Skeletal muscle satellite cell (primary cell): ENCODE results near the gene SPIRE1.
"Not testable (repeated sequence)": the region's sequence is repeated elsewhere in the genome, so short reads cannot be mapped to it uniquely, and the experiment has no call there.

Experiments
- H3K27me3 ChIP-seq: 2 replicates; pipeline ENCODE4 v1.7.0; 2013; ENCODE audit warnings: low read length; ENCODE audit not compliant: control insufficient read depth, insufficient read depth
- H3K36me3 ChIP-seq: 2 replicates; pipeline ENCODE4 v1.7.0; 2013; ENCODE audit warnings: mild to moderate bottlenecking, control low read depth, low read length; ENCODE audit not compliant: insufficient read depth
- H3K4me1 ChIP-seq: 2 replicates; pipeline ENCODE4 v1.7.0; 2013; ENCODE audit warnings: low read length; ENCODE audit not compliant: control insufficient read depth, insufficient read depth
- H3K4me2 ChIP-seq: 2 replicates; pipeline ENCODE4 v1.7.0; 2013; ENCODE audit warnings: mild to moderate bottlenecking, low read length
- H3K4me3 ChIP-seq: 2 replicates; pipeline ENCODE4 v1.7.0; 2013; ENCODE audit warnings: low read length
- H3K9ac ChIP-seq: 2 replicates; pipeline ENCODE4 v1.7.0; 2013; ENCODE audit warnings: mild to moderate bottlenecking, low read depth, low read length, moderate library complexity
- H3K9me3 ChIP-seq: replicated peaks from 2 replicates; pipeline ENCODE4 v1.7.0; 2013; ENCODE audit warnings: mild to moderate bottlenecking, control low read depth, low read length

The SPIRE1 gene

GRCh38 chr18:12643756-12644155 lies 14.2 kb downstream of the SPIRE1 start:
- peaks cover 36% of the 10 kb centered on the region for H3K4me1 ChIP-seq
- H3K4me3 ChIP-seq, H3K9me3 ChIP-seq, H3K4me2 ChIP-seq, H3K27me3 ChIP-seq, H3K9ac ChIP-seq, H3K36me3 ChIP-seq: not testable (repeated sequence)

GRCh38 chr18:12640881-12641200 lies 17.1 kb downstream of the SPIRE1 start:
- no peak overlapping the region for H3K4me3 ChIP-seq
- H3K27me3 ChIP-seq, result no peaks in the 10 kb centered on the region
- H3K4me2 ChIP-seq, result peak overlapping the region; percentile 61
- H3K4me1 ChIP-seq, result peaks cover 42% of the 10 kb centered on the region
- no peaks in the 10 kb centered on the region for H3K36me3 ChIP-seq
- H3K9ac ChIP-seq, result peak overlapping the region; percentile 30
- H3K9me3 ChIP-seq, result no peaks in the 10 kb centered on the region

DNA sequence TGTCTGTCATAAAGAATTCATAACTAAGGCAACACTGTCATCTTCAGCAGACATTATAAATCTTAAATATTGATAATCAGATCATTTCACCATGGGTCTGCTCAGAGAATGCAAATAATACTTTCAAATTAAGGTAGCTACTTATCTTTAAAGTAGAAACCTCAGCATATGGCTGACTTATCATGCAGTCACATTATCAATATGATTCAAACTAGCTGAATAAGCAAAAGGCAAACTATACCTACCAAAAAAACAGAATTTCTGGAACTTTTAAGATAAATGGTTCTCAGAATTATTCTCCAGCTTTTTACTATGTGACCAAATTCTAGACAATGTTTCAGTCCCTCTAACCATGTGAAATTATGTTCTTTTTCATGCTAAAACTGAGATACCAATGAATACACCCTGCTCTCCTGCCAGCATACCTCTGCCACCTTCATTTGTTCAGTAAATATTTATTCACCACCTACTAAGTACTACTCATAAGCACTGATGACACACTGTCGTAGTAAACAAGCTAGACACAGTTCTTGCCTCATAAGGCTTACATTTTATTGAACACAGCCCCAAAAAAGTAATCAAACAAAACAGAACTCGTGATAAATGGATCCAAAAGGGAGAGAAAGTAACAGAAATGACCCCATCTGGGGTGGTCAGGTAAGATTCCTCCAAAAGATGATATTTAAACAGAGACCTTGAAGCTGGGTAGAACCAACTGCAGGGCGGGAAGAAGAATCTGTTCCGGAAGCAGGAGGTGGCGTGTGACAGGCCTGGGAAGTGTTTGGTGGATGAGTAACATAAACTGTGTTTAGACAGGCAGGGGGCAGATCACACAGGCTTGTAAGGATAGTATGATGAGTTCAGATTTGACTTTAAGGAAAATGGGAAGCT lies 17.7 kb downstream of the SPIRE1 start:
- peaks cover 36% of the 10 kb centered on the region for H3K4me1 ChIP-seq
- no peaks in the 10 kb centered on the region for H3K36me3 ChIP-seq
- H3K27me3 ChIP-seq, result no peaks in the 10 kb centered on the region
- H3K4me3 ChIP-seq, result no peak overlapping the region
- H3K4me2 ChIP-seq, result peak overlapping the region; percentile 61
- H3K9ac ChIP-seq, result peak overlapping the region; percentile 30
- no peaks in the 10 kb centered on the region for H3K9me3 ChIP-seq

GRCh38 chr18:12638644-12639124 lies 19.2 kb downstream of the SPIRE1 start:
- Histone ChIP-seq H3K36me3 (no peaks in the 10 kb centered on the region), H3K4me3 (no peak overlapping the region), H3K9ac (no peak overlapping the region), H3K4me2 (no peak overlapping the region), H3K9me3 (no peaks in the 10 kb centered on the region), H3K27me3 (no peaks in the 10 kb centered on the region), H3K4me1 (peaks cover 31% of the 10 kb centered on the region)

GRCh38 chr18:12637901-12638643 lies 19.8 kb downstream of the SPIRE1 start:
- H3K27me3 ChIP-seq, result no peaks in the 10 kb centered on the region
- no peaks in the 10 kb centered on the region for H3K9me3 ChIP-seq
- H3K9ac ChIP-seq, result no peak overlapping the region
- peaks cover 28% of the 10 kb centered on the region for H3K4me1 ChIP-seq
- H3K36me3 ChIP-seq, result no peaks in the 10 kb centered on the region
- H3K4me3 ChIP-seq, result no peak overlapping the region
- no peak overlapping the region for H3K4me2 ChIP-seq

DNA sequence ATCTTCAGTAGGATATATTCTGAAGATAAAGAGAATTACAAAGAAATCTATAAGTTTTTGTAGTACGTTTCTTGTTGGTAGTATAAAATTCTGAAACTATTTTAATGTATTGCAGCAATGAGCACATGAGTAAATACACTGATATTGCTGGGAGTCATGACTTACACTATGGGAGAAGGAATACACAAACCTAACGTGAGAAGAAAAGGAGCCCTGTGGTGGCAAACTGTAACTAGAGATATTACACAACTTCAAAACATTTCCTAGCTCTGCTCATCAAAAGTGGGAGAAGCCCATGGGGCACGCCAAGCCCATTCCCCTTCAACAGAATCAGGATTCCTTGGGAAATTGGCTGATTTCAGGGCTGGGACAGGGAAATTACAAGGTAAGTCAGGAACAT lies 20.5 kb downstream of the SPIRE1 start:
- Histone ChIP-seq H3K9ac (no peak overlapping the region), H3K9me3 (no peaks in the 10 kb centered on the region), H3K4me2 (no peak overlapping the region), H3K4me3 (no peak overlapping the region), H3K27me3 (no peaks in the 10 kb centered on the region), H3K4me1 (peaks cover 28% of the 10 kb centered on the region), H3K36me3 (no peaks in the 10 kb centered on the region)

DNA sequence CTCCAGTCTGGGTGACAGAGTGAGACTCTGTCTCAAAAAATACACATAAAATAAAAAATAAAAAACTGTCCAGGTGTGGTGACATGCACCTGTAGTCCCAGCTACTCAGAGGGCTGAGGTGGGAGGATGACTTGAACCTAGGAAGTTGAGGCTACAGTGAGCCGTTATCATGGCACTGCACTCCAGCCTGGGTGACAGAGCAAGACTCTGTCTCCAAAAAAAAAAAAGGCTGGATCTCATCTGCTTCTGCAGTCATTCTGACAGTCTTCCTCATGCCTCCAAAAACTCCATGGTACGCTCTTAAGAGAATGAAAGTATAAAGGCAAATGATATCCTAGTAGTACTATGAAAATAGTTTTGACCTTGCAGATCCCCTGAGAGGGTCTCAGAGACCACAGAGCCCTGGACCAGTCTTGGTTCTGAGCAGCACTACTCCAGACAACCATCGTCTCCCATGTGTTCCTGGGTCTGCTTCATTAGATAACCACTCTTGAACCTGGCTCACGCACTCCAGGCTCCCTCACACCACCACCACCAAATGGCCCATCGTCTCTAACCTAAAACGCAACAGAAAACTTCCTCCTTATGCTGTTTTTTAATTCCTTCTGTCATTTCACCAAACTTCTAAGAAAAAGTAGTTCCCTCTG lies 26.0 kb downstream of the SPIRE1 start:
- Histone ChIP-seq H3K27me3 (no peaks in the 10 kb centered on the region), H3K36me3 (no peaks in the 10 kb centered on the region), H3K9ac (no peak overlapping the region), H3K4me1 (peaks cover 23% of the 10 kb centered on the region), H3K9me3 (no peaks in the 10 kb centered on the region), H3K4me2 (no peak overlapping the region), H3K4me3 (no peak overlapping the region)

- Histone ChIP-seq H3K4me2 (no peak overlapping the region), H3K27me3 (no peaks in the 10 kb centered on the region), H3K9me3 (no peaks in the 10 kb centered on the region), H3K4me1 (peaks cover 23% of the 10 kb centered on the region), H3K9ac (peak overlapping the region; percentile 68), H3K36me3 (peaks cover 2% of the 10 kb centered on the region), H3K4me3 (no peak overlapping the region)
Measured at GRCh38 chr18:12630136-12630535, 27.8 kb downstream of the SPIRE1 start.

GRCh38 chr18:12628706-12629702 lies 28.9 kb downstream of the SPIRE1 start:
- Histone ChIP-seq H3K4me2 (peak overlapping the region; percentile 70), H3K9ac (peak overlapping the region; percentile 68), H3K9me3 (no peaks in the 10 kb centered on the region), H3K27me3 (no peaks in the 10 kb centered on the region), H3K4me1 (peaks cover 23% of the 10 kb centered on the region), H3K4me3 (peak overlapping the region; percentile 41), H3K36me3 (peaks cover 5% of the 10 kb centered on the region)

- H3K27me3 ChIP-seq, H3K9me3 ChIP-seq, H3K4me3 ChIP-seq, H3K4me2 ChIP-seq, H3K9ac ChIP-seq, H3K36me3 ChIP-seq: not testable (repeated sequence)
- peaks cover 25% of the 10 kb centered on the region for H3K4me1 ChIP-seq
Measured at GRCh38 chr18:12627199-12627598, 30.7 kb downstream of the SPIRE1 start.
